GM19455 (cell line): ENCODE measurements around the gene BTBD10.

ENCODE experiments used
- ATAC-seq: cut with Tn5 transposase; IDR thresholded peaks from one replicate; pipeline ENCODE4 v1.9.1; 2021; ENCODE audit not compliant: unreplicated experiment

The BTBD10 gene

GRCh38 chr11:13341026-13341425 is 122.0 kb downstream of the BTBD10 start:
- ATAC-seq = no peak

GRCh38 chr11:13339195-13340153 is 123.5 kb downstream of the BTBD10 start:
- no peak for ATAC-seq

- no peak for ATAC-seq
Measured at GRCh38 chr11:13338427-13339069, 124.5 kb downstream of the BTBD10 start.

- ATAC-seq = no peak
Measured at GRCh38 chr11:13338019-13338426, 125.0 kb downstream of the BTBD10 start.
